Fibroblast of skin of right biceps (primary cell): Measurements from ENCODE around the gene BRD4.
"Not testable (repeated sequence)": the region's sequence is repeated elsewhere in the genome, so short reads cannot be mapped to it uniquely, and the experiment has no call there.

Experiments used
- DNase-seq: peaks from one replicate; pipeline ENCODE4 v3.0.0-alpha.2; 2013

BRD4 gene

DNA sequence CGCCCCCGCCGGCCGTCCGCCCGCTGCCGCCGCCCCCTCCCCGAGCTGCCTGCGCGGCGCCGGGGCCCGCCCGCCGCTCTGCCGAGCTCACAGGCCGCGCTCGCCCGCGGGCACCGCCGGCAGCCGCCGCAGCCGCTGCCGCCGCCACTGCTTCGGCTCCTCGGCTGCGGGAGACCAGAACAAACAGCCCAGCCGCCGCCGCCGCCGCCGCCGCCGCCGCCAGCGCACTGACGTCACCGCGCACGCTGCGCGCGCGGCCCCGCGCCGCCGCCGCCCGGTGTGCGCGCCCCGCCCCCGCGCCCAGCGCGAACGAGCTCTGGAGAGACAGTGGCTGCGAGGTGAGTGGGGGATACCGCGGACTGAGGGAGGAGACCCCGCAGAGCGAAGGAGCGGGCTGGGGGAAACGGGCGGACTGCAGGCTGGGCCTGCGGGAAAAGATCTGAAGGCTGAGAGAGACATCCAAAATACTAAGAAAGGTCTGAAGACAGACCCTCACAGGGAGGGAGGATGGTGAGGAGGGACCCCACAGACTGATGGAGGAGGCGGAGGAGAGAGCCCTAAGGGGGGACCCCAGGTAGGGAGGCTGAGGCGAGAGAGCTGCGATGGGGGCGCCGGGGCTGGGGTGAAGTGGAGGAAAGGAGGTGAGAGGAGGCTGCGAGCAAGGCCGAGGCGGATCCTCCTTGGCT is at the start of gene BRD4:
Gene BRD4 (minus strand): TSS at position 229 of the 686 bp plus-strand sequence. CDS start 59,440 bp downstream, outside the sequence.
- peak; percentile 69 for DNase-seq

DNA sequence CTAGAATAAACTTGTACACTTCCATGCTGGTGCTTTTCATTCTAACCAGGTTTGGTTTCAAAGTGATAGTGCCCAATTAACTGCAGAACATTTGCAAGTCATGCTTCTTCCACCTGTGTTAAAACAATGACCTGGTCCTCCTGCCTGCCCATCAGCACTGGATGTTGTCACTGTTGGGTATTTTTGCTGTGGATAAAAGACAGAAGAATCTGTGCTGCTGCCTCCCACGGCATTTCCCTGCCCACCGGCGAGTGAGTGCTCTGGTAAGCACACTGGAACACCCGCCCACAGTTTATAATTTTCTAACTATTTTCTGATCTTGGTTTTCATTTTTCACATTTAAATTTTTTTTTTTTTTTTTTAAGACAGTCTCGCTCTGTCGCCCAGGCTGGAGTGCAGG is 49.5 kb upstream of the BRD4 start:
- DNase-seq = no peak

DNA sequence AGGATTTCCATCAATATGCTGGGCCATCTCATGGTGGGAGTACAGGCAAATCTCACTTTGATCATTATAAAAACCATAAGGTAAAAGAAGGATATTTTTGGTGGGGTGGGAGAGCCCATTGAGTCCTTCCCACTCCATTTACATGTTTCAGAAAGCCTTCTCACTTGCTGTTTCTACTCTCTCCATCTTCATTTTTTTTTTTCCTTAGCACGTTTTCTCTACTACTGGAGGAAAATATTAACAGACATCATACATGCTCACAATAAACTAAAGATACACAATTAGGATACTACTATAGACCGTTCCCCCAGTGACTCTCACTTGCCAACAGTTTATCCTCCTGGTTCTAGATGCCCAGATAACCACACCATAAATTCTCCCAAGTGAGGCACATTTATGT is 49.1 kb upstream of the BRD4 start:
- no peak for DNase-seq

DNA sequence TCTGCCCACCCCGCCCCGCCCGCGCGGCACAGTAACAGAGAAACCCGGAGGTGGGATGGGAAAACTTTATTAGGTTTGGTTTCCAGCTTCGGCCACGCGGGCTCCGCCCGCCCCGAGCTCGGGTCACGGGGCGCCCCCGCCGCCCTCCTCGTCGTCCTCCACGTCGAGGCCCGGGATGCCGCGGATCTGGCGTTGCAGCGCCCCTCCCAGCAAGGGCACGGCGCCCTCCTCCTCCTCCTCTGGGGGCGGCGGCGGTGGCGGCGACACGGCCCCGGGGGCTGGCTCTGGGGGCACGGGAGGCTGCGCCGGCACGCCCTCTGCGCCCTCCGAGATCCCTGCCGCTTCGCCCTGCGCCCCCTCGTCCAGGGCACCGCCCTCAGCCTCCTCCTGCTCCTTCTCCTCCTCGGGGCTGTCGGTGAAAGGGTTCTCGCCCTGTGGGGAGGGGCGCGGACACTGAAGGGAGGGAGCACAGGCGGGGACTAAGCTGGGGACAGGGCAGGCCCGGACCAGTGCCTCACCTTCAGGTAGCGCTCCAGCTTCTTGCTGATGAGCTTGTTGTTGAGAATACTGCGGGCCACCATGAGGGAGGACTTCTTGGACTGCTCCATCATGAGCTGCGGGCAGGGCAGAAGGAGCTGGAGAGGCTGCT is 47.8 kb upstream of the BRD4 start:
- DNase-seq = peak; percentile 49

DNA sequence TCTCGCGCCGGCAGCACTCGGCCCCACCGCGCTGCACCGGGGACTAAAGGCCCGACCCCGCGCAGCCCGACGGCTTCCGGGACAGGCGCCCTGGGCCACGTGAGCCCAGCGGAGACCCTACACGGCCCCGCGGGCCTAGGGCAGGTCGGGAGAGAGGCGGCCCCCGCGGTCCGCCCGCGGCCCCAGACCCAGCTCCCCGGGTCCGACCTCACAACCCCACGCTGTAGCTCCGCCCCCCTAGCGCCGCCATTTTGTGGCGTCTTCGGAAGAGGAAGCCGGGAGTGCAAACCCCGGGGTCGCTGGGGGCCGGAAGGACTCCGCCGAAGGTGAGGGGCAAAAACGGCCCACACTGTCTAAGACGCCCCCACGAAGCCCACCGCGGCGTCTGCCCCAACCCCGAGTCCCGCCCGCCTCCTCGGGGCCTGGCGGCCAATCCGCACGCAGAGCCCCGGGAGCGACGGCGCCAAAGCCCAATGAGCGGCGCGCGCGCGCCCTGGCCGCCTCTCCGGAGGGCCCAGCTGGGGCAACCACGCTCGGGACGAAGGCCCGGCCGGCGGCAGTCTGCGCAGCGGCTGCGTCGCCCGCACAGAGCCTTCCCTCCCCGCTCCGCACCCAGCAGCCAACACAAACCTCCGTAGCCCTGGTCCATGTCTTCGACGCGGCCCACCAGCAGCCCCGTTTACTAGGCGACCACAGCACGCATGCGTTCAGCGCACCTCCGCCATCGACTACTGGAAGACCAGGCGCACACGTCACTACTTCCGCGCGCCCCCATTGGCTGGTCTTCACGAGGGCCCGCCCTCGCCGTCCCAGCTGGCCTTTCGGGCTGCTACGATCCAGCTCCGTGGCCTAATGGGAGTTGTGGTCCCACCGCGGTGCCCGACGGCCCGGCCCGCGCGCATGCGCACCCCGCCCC is 47.0 kb upstream of the BRD4 start, which contains the start of gene AKAP8:
Gene AKAP8 (minus strand): TSS at position 705 of the 916 bp plus-strand sequence. CDS start 56 bp downstream, at position 649.
- DNase-seq = peak; percentile 99

DNA sequence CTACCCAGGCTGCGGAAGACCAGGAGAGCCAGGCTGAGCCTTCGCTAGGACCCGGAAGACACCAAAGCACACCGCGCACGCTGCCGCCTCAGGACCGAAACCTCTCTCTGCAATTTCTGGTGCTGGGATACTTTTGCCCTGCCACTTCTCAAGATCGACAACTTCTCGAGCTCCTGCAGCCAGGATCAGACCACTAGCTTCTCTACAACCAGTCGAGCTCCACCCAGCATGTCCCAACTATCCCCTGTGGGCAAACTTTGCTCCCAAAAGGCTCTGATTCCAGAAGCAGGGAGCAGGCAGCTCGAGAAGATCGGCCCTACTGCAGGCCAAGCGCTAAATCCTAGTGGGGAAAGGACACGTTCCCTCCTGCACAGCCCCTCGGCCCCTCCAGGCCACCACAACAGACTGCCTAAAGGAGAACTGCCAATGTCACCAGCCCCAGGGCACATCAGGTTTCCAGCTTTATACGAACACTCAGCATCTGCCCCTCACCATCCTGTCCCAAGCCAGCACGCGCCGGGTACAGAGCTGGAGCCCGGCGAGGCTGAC is 46.3 kb upstream of the BRD4 start:
- DNase-seq = peak; percentile 39

DNA sequence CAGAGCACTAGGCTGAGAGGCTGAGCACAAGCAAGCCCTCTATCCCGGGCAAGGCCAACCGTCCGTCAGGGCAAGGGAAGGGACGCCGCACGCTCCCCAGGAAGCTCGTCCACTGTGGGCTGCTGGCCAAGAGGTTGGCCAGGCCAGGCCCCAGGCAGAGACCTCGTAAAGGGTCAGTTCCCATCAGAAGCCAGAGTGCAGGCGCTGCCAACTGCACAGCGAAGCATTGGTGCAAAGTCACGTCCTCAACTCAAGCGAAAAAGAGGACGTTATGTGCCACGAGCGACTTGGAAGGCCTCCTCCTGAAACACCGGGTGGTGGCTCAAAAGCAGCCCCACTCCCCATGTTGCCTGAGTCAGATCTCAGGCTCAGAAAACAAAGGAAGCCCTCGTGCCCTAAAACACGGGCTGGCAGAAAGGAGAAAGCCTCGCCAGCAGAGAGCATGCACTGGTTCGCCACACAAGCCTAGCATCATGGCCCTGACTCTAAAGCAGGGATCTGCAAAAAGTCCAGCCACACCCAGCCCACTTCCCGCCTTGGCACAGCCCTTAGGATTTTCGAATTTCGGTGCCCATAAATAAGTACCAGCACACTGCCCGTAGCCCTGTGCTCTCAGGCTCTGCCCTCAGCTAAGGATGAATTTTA is 42.6 kb upstream of the BRD4 start:
- DNase-seq = no peak

DNA sequence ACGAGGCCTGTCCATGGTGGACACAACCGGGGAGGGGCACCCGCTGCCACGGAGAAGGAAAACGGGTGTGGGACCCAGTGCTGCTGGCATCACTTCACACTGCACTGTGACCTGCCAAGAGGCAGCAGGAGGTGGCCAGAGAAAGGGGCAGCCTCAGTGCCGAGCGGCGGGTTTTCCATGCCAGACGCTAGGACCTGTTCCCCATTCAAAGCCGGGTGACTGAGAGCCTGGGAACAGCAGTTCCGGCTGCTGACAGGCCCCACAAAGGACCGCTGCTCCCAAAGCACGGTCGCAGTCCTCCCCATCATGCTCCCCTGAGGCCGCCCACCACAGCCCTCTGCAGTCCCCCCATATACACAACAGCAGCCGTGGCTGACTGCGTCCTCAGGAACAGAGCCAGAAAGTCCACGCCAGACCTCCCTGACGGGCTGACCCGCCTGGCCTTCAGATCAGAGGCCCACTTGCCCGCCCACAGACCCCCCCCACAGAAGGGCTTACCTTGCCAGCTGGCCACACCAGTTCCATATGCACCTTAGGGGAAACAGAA is 41.8 kb upstream of the BRD4 start:
- DNase-seq = no peak

DNA sequence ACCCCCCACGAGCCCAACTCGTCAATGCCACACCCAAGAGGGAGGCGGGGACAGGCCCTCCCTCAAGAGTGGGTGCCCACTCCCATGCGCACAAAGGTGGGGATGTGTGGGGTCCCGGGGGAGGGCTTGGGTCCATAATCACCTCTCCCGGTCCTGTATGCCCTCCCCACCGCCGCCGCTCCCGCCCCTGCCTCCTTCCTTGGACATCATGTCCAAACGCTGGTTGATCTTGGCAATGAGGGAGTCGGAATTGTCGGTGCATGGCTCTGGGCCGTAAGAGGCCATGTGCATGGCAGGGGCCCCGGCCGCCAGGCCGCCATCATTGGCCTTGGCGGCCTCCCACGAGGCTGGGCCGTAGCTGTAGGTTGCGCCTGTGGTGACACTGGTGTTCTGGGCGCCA is 41.3 kb upstream of the BRD4 start:
- no peak for DNase-seq

DNA sequence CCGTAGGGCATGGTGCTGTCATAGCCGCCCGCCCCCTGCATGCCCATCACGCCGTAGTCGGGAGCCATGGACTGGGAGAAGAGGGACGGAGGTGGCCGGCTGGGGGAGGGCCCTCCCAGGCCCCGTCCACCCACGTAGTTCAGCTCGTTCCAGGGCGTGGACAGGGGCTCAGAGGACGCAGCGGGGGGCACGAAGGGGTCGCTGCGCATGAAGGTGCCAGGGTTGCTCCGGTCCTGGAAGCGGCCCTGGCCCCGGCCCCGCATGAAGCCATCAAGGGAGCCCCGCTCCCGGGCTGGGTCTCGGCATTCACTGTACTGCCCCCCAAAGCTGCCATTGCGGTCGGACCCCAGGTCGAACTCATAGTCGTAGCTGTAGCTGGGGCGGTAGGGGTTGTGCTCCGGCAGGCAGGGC is 40.6 kb upstream of the BRD4 start:
- DNase-seq = no peak

DNA sequence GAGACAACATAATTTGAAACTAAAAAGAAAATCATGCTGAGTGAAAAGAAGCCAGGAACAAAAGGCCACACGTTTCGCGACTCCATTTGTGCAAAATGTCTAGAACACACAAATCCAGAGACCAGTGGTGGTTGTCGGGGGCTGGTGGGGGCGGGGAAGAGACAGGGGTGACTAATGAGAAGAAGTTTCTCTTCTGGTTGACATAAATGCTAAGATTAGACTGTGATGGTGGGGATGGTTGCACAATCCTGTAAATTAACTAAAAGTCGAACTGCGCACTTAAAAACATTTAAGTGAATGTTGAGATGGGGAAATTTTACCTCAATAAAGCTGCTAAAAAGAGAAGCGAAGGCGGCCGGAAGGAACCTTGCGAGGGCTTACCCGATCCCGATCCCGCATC is 40.1 kb upstream of the BRD4 start:
- DNase-seq = no peak

DNA sequence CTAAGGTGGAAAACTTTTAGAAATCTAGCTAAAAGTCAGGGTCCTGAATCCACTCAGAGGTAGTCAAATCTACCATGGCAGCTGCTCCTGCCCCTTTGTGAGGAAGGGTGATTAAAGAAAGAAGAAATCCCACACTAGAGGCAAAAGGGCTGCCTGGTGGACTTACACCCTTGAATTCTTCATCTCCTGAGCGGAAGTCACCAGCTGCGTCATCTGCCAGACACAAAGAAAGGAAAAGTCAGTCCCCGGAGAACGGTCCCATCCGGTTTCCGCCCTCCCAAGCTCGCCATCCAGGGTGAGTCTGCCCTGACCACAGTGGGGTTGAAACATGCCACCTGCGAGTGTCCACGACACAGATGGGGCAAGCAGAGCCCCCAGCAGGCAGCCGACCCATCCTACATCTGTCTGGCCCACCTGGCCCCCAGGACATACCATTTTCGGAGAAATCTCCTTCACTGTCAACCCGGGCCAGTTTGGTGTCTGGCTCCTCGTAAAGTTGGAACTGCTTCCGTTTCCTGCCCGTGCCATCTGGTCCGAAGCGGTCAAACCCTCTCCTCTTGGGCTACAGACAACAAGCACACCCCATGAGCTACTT is 39.5 kb upstream of the BRD4 start:
- no peak for DNase-seq

DNA sequence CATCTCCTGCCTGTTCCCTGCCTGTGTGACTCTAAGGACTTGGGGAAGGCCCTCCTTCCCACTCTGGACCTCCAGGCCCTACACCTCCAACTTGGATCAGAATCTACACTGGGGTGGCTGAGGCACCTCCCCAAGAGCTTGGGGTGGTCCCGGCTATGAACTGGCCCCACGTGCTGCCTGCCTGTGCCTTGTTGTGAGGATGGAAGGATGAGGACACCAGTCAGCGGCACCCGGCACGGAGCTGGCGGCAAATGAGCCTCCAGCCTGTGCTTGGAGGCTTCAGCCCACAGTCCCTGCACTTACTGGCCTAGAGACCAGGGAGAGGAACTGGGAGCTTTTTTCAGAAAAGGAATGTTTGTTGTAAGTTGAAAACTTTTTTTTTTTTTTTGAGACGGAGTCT is 38.8 kb upstream of the BRD4 start:
- no peak for DNase-seq

DNA sequence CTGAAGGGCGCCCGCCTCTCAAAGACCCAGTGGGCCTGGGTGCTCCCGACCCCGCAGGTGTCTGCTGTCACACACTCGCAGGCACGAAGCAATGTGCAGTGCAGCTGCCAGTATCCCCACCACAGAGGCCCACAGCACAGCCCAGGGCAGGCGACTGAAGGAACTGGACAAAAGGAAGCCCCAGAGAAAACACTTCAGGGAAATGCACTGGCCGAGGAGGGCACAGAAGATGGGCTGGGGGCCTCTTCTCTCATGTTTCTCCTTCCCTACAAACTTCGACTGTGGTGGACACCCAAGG is 37.2 kb upstream of the BRD4 start:
- DNase-seq = no peak

DNA sequence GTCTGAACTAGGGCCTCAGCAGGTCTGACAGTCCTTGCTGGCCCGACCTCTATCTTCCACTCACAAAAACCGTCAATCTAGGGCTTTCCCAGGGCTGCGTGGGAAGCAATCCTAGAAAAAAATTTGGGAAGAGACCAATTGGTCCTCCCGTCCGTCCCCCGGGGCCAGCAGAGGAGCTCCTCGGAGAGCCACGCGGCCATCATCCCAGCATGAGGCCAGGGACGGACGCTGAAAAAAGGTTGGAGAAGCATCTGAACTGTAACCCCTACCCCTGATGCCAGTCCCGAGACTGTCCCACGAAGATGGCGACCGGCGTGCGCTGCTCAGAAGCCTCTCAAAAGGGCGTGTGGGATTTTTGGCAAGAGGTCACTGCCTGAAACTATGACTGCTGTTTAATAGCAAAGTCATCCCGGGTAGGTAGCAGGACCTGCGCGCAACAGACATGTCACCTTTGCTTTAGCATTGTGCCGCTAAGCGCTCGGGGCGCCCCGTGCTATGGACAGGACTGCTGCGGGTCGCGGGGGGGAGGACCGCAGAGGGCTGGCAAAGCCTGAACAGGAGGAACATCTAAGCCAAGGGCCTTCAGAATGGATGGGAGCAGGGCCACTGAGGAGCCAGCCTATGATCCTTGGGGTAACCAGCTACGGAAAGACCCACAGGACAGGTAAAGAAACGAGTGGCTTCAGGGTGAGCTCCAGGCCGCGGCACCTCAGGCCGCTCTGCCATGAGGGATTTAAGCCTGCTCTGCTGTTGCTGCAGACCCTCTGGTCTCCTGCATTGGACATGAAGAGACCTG is 36.7 kb upstream of the BRD4 start:
- DNase-seq = no peak

DNA sequence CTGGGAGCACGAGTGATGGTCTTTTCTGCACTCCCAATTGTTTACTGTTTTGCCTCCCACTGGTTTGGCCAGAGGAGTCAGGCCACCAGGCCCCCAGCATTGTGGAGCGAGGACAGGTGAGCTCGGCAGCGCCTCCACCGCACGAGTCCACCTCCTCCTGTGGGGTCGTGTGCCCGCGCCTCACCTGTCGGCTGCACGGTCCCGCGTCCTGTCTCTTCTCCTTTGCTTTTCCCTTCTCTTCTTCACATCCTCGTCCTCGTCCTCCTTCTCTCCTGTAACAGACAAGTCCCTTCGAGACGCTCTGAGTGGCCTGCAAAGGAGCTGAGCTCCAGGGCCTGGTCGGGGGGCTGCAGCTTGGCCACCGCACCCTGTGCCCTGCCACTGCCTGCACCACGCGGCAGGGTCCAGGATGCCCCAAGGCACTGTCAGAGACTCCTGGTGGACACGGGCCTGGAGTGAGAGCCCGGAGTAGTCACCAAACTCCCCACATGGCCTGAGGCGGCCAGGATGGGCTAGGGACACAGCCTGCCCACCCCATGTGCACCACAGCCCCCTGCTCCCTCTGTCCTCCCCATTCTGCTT is 35.8 kb upstream of the BRD4 start:
- DNase-seq = no peak

DNA sequence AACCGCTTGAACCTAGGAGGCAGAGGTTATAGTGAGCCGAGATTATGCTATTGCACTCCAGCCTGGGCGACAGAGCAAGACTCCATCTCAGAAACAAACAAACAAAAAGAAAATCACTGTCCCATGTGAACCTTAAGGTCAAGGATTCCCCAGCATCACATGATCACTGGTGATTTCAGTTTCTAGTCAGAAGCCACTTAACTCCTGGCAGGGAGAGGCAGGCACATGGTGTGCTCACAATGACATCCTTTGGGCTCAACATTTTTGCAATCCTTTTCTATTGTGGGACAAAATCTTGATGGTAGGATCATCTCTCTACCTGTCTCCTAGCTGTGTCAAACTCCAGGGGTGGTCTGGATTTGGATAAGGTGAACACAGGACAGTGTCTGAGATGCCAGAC is 35.1 kb upstream of the BRD4 start:
- DNase-seq = no peak

DNA sequence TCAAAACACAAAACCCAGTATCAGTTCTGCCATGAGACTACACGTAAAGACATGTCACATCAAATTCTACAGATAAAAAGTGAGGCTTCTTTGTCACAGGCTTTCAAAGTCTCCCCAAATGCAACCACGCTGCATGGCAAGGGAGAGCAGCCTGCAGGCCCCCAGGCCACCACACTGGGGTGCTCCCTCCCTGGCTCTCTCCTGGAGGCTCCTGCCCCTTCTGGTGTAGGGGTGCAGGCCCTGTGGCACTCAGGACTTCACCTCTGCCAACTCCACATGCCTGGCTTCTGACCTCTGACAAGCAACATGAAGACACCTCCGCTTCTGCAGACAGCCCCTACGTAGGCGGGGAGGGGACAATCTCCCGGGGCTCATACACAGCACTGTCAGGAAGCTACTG is 32.9 kb upstream of the BRD4 start:
- DNase-seq = no peak

DNA sequence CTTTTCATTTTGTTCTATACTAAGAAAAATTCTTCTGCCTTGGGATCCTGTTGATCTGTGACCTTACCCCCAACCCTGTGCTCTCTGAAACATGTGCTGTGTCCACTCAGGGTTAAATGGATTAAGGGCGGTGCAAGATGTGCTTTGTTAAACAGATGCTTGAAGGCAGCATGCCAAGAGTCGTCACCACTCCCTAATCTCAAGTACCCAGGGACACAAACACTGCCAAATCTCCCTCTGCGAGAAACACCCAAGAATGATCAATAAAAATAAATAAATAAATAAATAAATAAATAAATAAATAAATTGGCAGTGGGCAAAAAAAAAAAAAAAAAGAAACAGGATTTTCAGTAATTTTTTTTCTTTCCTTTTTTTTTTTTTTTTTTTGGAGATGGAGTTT is 31.5 kb upstream of the BRD4 start:
- not testable (repeated sequence) for DNase-seq

DNA sequence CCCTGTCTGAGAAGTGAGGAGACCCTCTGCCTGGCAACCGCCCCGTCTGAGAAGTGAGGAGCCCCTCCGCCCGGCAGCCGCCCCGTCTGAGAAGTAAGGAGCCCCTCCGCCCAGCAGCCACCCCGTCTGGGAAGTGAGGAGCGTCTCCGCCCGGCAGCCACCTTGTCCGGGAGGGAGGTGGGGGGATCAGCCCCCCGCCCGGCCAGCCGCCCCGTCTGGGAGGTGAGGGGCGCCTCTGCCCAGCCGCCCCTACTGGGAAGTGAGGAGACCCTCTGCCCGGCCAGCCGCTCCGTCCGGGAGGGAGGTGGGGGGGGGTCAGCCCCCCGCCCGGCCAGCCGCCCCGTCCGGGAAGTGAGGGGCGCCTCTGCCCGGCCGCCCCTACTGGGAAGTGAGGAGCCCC is 30.7 kb upstream of the BRD4 start:
- not testable (repeated sequence) for DNase-seq

DNA sequence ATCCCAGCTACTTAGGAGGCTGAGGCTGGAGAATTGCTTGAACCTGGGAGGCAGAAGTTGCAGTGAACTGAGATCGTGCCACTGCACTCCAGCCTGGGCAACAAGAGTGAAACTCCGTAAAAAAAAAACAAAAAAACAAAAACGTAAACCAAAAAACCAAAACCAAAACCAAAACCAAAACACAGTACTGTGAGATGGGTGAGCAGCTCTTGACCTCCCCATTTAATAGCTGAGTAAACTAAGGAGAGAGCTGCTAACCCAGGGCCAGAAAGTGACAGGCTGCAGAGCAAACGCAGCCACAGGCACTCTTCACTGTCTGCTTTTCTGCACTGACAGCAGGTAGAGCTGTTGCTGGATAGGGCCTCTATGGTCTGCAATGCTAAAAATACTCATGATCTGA is 27.7 kb upstream of the BRD4 start:
- not testable (repeated sequence) for DNase-seq
